Measurements from ENCODE around the gene KRTAP2-2.

- TF ChIP-seq CTCF (IDR thresholded peaks at IDR 0.05) = no peak
- TF ChIP-seq POLR2A (IDR thresholded peaks at IDR 0.05) = no peak
Measured at GRCh38 chr17:41024697-41025096, 30.3 kb downstream of the KRTAP2-2 start.
